IPS DF 6.9 (cell line): ENCODE measurements around the gene NAPA.

Source experiments
- DNase-seq: peaks from one replicate; pipeline ENCODE4 v3.0.0-alpha.2; 2013; ENCODE audit warnings: low read depth, low spot score
- H3K27ac ChIP-seq: one replicate; pipeline ENCODE4 v1.5.1; 2013; ENCODE audit warnings: low read length, control low read depth
- H3K27me3 ChIP-seq: 2 replicates; pipeline ENCODE4 v1.6.1; 2013; ENCODE audit warnings: mild to moderate bottlenecking, low read length; ENCODE audit not compliant: control insufficient read depth, insufficient read depth
- H3K36me3 ChIP-seq: 2 replicates; pipeline ENCODE4 v1.6.1; 2013; ENCODE audit warnings: low read length; ENCODE audit not compliant: control insufficient read depth, insufficient read depth
- H3K4me1 ChIP-seq: 2 replicates; pipeline ENCODE4 v1.6.1; 2013; ENCODE audit warnings: low read length; ENCODE audit not compliant: control insufficient read depth, insufficient read depth
- H3K4me3 ChIP-seq: 2 replicates; pipeline ENCODE4 v1.5.1; 2013; ENCODE audit warnings: mild to moderate bottlenecking, low read length
- H3K9me3 ChIP-seq: 2 replicates; pipeline ENCODE4 v1.6.1; 2013; ENCODE audit warnings: low read length, inconsistent platforms; ENCODE audit not compliant: control insufficient read depth, insufficient read depth
- WGBS: extraction: QIAGEN DNeasy Blood & Tissue Kit; methylation state at CpG from one replicate; pipeline ENCODE4 v1.1.7; 2013; ENCODE audit warnings: mixed read lengths, missing lambda C conversion rate; ENCODE audit not compliant: insufficient read length, insufficient coverage; 5-methylcytosine and 5-hydroxymethylcytosine counted together

Gene NAPA

DNA sequence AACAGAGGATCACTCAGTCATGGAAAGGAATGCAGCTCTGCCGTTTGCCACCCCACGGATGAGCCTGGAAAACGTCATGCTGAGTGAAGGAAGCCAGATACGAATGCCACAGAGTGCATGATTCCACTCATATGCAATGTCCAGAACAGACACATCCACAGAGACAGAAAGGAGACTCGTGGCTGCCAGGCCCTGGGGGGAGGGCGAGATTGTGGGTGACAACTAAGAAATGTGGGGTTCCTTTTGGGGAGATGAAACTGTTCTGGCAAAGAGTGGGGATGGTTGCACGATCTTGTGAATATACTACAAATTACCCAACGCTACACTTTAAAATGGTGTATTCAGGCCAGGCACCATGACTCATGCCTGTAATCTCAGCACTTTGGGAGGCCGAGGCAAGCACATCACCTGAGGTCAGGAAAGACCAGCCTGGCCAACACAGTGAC is 27.2 kb upstream of the NAPA start:
- Histone ChIP-seq H3K27me3 (no peaks in the 10 kb centered on the region), H3K27ac (no peak overlapping the region), H3K36me3 (no peaks in the 10 kb centered on the region; the same call in 1 of the 2 replicates), H3K9me3 (no peaks in the 10 kb centered on the region), H3K4me1 (no peaks in the 10 kb centered on the region; the same call in 1 of the 2 replicates), H3K4me3 (no peak overlapping the region)
- WGBS = no CpG with 5 or more reads among the region's 9 CpGs
- DNase-seq = no peak

DNA sequence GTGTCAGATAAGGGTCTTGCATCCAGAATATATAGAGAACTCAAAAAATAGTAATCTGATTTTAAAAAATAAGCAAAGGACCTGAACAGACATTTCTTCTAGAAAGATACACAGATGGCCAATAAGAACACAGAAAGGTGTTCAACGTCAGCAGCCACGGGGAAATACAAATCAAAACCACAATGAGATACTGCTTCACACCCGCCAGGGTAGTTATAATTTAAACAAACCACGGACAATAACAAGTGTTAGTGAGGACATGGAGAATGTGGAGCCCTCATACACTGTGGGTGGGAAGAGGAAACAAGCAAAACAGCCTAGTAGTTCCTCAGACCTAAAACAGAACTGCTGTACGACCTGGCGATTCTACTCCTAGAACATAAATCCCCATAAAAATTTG is 26.7 kb upstream of the NAPA start:
- DNase-seq = no peak
- Histone ChIP-seq H3K4me1 (no peaks in the 10 kb centered on the region; the same call in 1 of the 2 replicates), H3K9me3 (no peaks in the 10 kb centered on the region), H3K27ac (no peak overlapping the region), H3K27me3 (no peaks in the 10 kb centered on the region), H3K36me3 (no peaks in the 10 kb centered on the region; the same call in 1 of the 2 replicates), H3K4me3 (no peak overlapping the region)
- no CpG with 5 or more reads among the region's 6 CpGs for WGBS

DNA sequence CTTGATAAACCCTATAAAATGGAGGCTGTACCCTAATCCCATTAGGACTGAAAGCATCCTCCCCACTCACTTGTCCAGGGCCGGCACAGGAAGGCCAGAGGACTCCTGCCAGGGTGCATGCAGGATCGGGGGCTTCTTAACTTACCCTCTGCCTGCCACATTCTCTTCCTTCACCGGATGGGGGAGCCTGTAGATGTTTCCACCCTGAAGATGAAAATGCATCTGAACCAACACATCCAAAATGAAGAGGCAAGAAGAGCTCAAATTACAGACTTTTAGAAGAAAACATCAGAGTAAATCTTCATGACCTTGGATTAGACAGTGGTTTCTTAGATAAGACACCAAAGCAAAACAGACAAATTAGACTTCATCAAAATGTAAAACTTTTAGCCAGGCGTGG is 25.9 kb upstream of the NAPA start:
- Histone ChIP-seq H3K27me3 (no peaks in the 10 kb centered on the region), H3K4me1 (no peaks in the 10 kb centered on the region; the same call in 1 of the 2 replicates), H3K9me3 (no peaks in the 10 kb centered on the region), H3K36me3 (no peaks in the 10 kb centered on the region; the same call in 1 of the 2 replicates), H3K4me3 (no peak overlapping the region), H3K27ac (no peak overlapping the region)
- no peak for DNase-seq
- WGBS = no CpG with 5 or more reads among the region's 4 CpGs

DNA sequence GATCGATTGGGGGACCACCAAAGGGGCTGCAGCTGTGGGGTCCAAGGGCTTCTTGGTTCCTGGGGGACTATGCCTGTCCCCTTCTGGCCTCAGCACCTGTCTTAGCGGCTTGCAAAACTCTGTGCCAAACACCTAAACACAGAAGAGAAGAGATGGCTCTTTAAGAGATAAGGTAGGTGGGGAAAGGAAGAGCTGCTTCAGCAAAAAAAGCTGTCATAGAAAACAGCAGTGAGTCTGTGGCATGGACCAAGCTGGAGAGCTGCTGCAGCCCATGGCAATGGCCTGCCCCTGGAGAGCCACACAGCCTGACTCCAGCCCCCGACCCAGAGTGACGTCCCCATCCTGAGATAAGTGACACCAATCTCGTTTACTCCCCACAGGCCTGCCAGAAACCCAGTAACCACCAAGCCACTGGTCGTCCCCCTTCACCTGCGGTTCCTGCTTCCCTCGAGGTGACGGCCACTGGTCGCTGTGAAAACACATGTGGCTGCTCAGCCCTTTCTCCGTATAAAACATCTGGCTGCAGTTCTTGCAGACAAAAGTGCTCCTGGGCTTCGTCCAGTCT is 25.0 kb upstream of the NAPA start:
- H3K9me3 ChIP-seq = no peaks in the 10 kb centered on the region
- no peaks in the 10 kb centered on the region for H3K36me3 ChIP-seq
- H3K27ac ChIP-seq = no peak overlapping the region
- H3K4me3 ChIP-seq = no peak overlapping the region
- no peaks in the 10 kb centered on the region; the same call in 1 of the 2 replicates for H3K4me1 ChIP-seq
- no peak for DNase-seq
- no peaks in the 10 kb centered on the region for H3K27me3 ChIP-seq
- no CpG with 5 or more reads among the region's 12 CpGs for WGBS

DNA sequence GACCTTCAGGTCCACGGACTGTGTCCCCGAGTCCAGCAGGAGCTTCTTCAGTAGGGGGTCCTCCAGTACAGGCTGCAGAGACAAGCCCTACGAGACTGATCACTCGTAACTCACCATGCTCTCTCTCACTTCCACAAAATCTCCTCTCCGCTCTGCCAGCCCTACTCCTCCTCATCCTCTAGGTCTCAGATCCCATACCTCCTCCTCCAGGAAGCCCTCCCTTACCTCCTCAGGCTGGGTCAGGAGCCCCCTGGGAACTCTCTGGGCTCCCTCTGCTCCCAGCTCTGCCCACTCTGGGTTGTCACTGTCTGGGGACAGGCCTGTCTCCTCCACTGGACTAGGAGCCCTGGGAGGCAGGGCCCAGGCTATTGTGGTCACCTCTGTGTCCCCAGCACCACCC is 23.9 kb upstream of the NAPA start:
- no peak overlapping the region for H3K27ac ChIP-seq
- H3K9me3 ChIP-seq = no peaks in the 10 kb centered on the region
- 100% methylated on average over 1 of the region's 5 CpGs for WGBS
- H3K27me3 ChIP-seq = no peaks in the 10 kb centered on the region
- H3K4me1 ChIP-seq = no peaks in the 10 kb centered on the region; the same call in 1 of the 2 replicates
- no peak overlapping the region for H3K4me3 ChIP-seq
- no peak for DNase-seq
- H3K36me3 ChIP-seq = no peaks in the 10 kb centered on the region

- H3K27me3 ChIP-seq = no peaks in the 10 kb centered on the region
- no peak overlapping the region for H3K4me3 ChIP-seq
- no peaks in the 10 kb centered on the region for H3K9me3 ChIP-seq
- no peak for DNase-seq
- WGBS = no CpG with 5 or more reads among the region's 4 CpGs
- no peak overlapping the region for H3K27ac ChIP-seq
- no peaks in the 10 kb centered on the region for H3K36me3 ChIP-seq
- no peaks in the 10 kb centered on the region; the same call in 1 of the 2 replicates for H3K4me1 ChIP-seq
These were observed 22.6 kb upstream of the NAPA start for GRCh38 chr19:47537493-47537892.

GRCh38 chr19:47534628-47535027 is 19.8 kb upstream of the NAPA start:
- no CpG with 5 or more reads among the region's 1 CpG for WGBS
- no peaks in the 10 kb centered on the region for H3K27me3 ChIP-seq
- DNase-seq = no peak
- no peak overlapping the region for H3K4me3 ChIP-seq
- H3K9me3 ChIP-seq = no peaks in the 10 kb centered on the region
- H3K27ac ChIP-seq = no peak overlapping the region
- no peaks in the 10 kb centered on the region for H3K36me3 ChIP-seq
- H3K4me1 ChIP-seq = no peaks in the 10 kb centered on the region

DNA sequence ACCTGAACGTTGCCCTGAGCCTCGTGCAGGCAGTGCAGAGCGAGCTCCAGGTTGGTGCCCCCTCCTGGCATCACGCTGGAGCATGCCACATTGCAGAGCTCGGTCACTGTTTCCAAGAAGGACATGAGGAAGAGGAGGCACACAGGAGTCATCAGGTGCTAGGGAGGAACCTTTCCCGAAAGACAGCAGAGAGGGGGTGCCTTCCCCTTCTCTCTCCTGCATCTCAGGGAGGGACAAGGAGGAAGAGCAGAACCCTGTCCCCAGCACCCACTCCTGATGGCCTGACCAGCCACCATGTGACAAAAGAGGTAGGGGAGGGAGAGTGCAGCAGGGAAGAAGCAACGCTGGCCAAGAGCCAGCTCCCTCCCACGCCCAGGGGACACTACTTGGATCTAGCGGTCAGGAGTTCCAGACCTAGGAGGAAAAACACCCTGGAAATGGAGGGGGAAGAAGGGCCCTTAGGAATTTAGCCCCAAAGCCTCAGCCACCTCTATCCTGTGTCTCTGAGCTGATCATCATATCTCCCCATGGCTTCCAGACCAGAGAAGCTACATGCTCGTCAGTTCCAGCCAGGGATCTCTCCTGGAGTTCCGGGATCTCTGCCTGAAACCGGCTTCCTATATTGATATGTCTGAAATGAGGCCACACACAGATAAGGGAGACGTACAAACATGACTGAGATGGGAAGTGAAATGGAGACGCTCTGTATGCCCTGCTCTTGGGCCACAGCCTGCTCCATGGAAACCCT is 17.0 kb upstream of the NAPA start:
- Histone ChIP-seq H3K27ac (no peak overlapping the region), H3K27me3 (no peaks in the 10 kb centered on the region), H3K9me3 (no peaks in the 10 kb centered on the region), H3K36me3 (no peaks in the 10 kb centered on the region), H3K4me3 (no peak overlapping the region), H3K4me1 (no peaks in the 10 kb centered on the region)
- no CpG with 5 or more reads among the region's 14 CpGs for WGBS
- DNase-seq = no peak

- DNase-seq = no peak
- Histone ChIP-seq H3K27me3 (no peaks in the 10 kb centered on the region), H3K27ac (no peak overlapping the region), H3K4me3 (no peak overlapping the region), H3K4me1 (no peaks in the 10 kb centered on the region), H3K9me3 (no peaks in the 10 kb centered on the region), H3K36me3 (no peaks in the 10 kb centered on the region)
- WGBS = no CpG with 5 or more reads among the region's 16 CpGs
These were observed 14.3 kb upstream of the NAPA start for GRCh38 chr19:47529018-47529742.

- H3K27ac ChIP-seq = no peak overlapping the region
- no peaks in the 10 kb centered on the region for H3K36me3 ChIP-seq
- no peaks in the 10 kb centered on the region for H3K27me3 ChIP-seq
- no CpG with 5 or more reads among the region's 3 CpGs for WGBS
- no peaks in the 10 kb centered on the region for H3K4me1 ChIP-seq
- no peak overlapping the region for H3K4me3 ChIP-seq
- H3K9me3 ChIP-seq = no peaks in the 10 kb centered on the region
- no peak for DNase-seq
These were observed 11.9 kb upstream of the NAPA start for GRCh38 chr19:47526798-47527197.
